Activated CD8-positive, alpha-beta memory T cell treated with anti-CD3 and anti-CD28 coated beads, Interleukin-2, amount 50 U/mL, for 4 hours (primary cell): ENCODE results near the gene GPX5.

Experiments
- DNase-seq: peaks from one replicate; pipeline ENCODE4 v3.0.0-alpha.2; 2020

The GPX5 gene

DNA sequence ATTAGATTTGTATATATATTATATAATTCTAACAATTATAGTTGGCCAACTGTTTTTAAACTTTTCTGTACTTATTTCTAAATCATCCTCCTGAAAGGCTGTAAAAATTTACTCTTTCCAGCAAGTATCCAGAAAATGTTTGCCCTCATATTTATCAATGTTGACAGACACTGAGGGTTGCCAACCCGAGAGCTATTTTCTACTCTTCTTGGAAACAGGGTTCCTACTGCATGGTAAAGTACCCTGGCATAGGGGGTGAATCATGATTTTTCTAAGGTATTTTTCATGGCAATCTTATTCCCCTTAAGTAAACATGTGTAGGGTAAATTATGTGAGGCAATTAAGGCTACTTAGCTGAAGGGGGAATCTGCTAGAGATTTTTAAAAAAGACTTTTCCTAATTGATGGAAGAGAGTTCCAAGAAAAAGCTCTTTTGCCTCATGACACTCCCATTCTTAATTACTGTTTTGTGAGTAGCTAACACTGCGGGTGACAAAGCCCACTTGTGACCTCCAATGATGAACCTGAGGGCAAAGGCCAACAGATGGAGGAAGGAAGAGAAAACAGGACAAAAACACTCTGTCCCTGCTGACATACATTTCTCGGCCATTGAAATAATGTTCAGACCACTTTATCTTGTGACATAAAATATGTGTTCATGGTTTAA, 37.9 kb downstream of the GPX5 start:
- DNase-seq = no peak

DNA sequence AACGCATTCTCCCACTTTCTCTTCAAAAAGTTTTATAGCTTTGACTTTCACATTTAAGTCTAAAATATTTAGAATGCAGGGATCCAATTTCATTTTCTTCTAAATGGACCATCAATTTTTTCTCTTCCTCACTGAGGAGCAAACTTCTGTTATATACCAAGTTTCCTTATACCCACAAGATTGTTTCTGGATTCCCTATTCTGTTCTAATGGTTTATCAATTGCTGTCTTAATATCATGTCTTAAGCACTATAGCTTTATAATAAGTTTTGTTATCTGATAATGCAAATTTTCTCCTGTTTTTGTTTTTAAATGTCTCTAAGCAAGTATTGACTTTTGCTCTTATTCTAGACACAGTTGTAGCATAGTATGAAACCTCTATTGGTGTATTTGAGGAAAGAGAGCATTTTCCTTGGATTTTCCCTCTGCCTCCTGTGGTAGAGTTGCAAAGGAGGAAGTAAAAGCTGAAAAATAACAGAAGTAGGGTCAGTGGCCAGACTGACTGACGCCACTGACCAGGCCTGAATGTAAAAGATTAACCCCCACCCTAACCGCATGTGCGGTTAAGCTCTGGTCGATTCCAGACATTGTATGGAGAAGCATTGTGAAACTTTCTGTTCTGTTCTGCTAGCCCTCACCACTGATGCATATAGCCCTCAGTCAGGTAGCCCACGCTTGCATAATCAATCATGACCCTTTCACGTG, 40.3 kb downstream of the GPX5 start:
- no peak for DNase-seq

DNA sequence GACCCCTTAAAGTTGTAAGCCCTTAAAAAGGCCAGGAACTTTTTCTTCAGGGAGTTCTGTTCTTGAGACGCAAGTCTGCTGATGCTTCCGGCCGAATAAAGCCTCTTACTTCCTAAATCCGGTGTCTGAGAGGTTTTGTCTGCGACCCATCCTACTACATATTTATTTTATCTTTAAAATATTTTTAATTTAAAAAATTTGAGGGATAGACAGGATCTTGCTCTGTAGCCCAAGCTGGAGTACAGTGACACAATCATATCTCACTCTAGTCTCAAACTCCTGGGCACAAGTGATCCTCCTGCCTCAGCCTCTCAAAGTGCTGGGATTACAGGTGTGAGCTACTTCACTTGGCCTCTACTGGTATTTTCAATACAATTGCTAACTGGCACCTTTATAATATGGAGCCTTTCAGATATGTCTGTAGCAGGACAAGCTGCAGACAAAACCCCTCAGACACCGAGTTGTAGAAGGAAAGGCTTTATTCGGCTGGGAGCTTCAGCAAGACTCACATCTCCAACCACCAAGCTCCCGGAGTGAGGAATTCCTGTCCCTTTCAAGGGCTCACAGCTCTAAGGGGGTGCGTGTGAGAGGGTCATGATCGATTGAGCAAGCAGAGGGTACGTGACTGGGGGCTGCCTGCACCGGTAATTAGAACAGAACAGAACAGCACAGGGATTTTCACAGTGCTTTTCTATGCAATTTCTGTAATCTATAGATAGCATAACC, 41.0 kb downstream of the GPX5 start:
- no peak for DNase-seq

DNA sequence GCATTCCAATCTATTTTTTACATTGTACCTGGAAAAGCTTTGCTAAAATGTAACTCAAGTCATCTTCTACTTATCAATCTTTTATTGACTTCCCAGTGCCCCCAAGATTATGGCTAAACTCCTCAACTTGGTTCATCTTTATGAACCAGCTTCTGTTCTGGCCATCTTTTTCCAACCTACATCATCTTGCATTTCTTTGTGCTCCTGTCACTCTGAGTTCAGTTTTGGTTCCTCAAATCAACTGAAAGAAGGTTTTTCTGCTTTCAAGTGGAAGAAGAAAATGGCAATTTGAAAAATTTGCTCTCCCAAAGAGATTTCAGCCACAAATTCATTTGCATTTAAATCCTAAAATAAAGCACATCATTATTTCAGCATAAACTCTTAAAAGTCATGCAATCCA, 41.8 kb downstream of the GPX5 start:
- DNase-seq = no peak

DNA sequence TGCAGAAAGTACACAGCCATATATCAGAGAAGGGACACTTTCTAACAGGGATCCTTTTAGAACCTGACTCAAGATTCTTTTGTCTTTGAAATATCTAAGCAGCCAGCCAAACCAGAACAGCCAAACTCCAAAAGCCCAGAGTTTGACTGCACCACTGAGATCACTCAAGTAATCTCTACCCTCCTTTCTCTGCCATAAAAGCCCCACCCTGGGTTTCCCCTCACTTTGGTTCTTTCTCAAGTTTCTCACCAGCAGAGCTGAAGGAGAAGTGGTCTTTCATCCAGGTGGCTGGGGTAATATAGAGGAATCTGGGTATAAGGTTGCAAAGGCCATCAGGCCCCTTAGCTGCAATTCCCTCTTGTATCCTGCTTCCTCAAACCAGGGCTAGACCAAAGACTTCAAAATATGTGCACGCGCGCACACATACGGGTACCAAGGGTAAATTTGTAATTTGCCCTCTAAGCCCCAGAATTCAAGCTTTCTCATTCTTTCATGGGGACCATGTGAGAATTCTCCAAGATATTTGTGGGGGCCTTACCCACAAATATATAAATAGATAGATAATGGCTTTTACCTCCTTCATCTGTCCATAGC, 42.9 kb downstream of the GPX5 start:
- DNase-seq = no peak

DNA sequence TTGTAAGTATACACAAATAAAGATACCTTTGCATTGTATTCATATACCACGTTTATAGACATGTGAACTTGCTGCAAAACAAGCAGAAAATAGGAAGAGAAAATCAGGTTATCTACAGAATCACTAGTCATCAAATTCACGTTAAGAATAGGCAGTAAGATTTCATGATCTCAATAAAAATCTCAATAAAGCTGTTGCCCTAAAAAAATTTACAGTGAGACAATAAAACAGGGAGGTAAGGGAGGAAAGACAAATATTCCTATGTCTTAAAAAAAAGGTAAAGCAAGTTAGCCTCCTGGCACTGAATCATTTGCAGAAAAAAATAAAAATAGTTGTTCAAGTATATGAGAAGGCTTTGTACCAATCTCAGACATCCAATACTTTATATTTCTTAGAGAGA, 44.1 kb downstream of the GPX5 start:
- DNase-seq = no peak

DNA sequence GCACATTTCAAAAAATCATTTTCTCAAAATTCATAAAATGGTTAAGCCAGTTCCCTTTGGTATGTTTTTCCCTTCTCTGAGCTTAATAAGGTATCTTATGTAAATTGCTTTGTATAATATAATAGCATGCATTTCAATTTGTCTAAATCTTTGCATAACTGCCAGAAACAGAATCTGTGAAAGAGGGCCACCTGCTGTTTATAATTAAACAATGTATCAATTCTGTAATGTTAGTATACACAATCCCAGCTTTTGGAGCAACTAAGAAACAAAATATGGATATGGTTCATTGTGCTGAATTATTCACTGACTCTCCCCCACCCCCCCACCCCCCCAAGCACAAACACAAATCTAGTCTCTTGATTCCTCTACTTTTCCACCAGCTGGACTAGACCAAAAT, 54.8 kb downstream of the GPX5 start:
- DNase-seq = no peak

DNA sequence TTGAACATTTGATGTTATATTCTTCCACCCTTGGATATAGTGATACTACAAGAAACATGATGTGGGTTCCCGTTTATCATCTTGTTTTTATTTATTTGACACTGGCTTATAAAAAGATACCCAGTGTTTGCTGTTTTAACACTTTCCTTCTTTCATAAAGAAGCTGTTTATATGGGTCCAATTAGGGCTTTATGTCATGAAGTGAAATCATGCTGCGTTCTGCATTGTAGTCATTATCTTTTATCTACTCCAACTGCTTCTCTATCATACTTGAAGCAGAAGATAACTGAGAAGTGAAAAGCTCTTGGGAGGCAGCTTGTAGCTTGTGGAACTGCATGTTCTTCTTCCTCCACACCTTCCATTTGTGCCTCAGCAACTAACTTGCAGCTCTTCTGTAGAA, 57.8 kb downstream of the GPX5 start:
- no peak for DNase-seq
